Large intestine (tissue), 3 donors: Measurements from ENCODE around the gene MYO1H. TPM values are rescaled to one million over a fixed set of nuclear protein-coding genes. Genes with fewer than 3 reads are reported as not detected.

Source experiments
- DNase-seq, 2 donors: peaks; one replicate each; pipeline versions ENCODE4 v3.0.0 to v3.0.0-alpha.2; 2013
- H3K27ac ChIP-seq: one replicate; pipeline ENCODE4 v1.5.1; 2013; ENCODE audit warnings: low read length
- H3K27me3 ChIP-seq: 2 replicates; pipeline ENCODE4 v1.6.1; 2013; ENCODE audit warnings: low read length; ENCODE audit not compliant: control insufficient read depth, insufficient read depth
- H3K36me3 ChIP-seq: 2 replicates; pipeline ENCODE4 v1.6.1; 2013; ENCODE audit warnings: low read length; ENCODE audit not compliant: control insufficient read depth, insufficient read depth
- H3K4me1 ChIP-seq: one replicate; pipeline ENCODE4 v1.6.1; 2013; ENCODE audit warnings: low read length; ENCODE audit not compliant: control insufficient read depth, insufficient read depth
- H3K4me3 ChIP-seq: one replicate; pipeline ENCODE4 v1.5.1; 2013; ENCODE audit warnings: low read length
- H3K9me3 ChIP-seq: one replicate; pipeline ENCODE4 v1.6.1; 2013; ENCODE audit warnings: mild to moderate bottlenecking, low read depth, low read length, moderate library complexity; ENCODE audit not compliant: control insufficient read depth
- WGBS: methylation state at CpG from one replicate; pipeline ENCODE4 v1.1.5; 2013; ENCODE audit warnings: low lambda C conversion rate; ENCODE audit not compliant: insufficient coverage; 5-methylcytosine and 5-hydroxymethylcytosine counted together
- polyA plus RNA-seq: library from polyadenylated mRNA; unstranded; fragments of 120-200 nt; gene quantifications from one replicate; pipeline ENCODE4 v1.2.1, GENCODE V29; 2013

The MYO1H gene
- polyA plus RNA-seq, 1 donor: 1.0 TPM

DNA sequence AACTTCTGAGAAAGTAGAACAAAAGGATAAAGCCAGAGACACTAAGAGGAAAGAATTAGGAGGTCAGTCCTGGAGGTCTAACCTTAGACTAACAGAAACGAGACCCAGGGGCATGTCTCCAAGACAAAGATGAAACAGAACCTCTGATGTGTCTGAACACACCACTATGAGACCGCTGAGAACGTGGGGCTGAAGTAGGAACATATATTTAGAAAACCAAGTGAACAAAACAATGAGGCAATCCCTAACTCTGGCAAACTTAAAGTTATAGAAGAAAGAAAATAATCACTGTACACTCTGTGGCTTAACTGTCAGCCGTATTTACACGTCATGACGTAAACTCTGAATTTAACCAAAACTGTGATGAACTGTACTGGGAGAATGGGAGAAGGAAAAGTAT is 111.5 kb downstream of the MYO1H start:
- Histone ChIP-seq H3K27ac (peak overlapping the region; percentile 27), H3K9me3 (no peaks in the 10 kb centered on the region), H3K27me3 (no peaks in the 10 kb centered on the region), H3K4me3 (no peak overlapping the region), H3K4me1 (peaks cover 36% of the 10 kb centered on the region), H3K36me3 (peaks cover 52% of the 10 kb centered on the region)
- DNase-seq: no peak
- WGBS: 73% methylated on average over 4 of the region's 6 CpGs

DNA sequence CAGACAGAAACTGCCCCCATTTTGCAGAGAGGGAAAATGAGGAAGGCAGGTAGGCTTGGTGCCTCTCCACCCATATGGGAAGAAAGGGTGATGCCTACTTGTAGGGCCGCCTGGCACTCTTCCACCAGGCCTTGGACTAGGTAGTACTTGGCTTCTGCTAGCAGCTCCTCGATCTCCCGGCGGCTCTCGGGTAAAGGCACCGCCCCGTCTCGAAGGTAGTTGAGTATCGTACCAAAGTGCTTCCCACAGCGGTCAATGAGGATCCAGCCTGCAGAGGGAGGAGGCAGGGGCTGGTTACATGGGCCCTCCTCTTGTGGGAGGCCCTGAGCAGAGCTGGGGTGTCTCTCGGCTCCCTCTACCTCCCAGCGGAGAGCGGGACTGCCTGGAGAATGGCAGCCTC is 112.8 kb downstream of the MYO1H start:
- H3K9me3 ChIP-seq: no peaks in the 10 kb centered on the region
- H3K4me1 ChIP-seq: peaks cover 36% of the 10 kb centered on the region
- WGBS: no CpG with 5 or more reads among the region's 13 CpGs
- H3K36me3 ChIP-seq: peaks cover 48% of the 10 kb centered on the region
- H3K27me3 ChIP-seq: no peaks in the 10 kb centered on the region
- H3K27ac ChIP-seq: peak overlapping the region; percentile 84
- no peak overlapping the region for H3K4me3 ChIP-seq
- DNase-seq: no peak

DNA sequence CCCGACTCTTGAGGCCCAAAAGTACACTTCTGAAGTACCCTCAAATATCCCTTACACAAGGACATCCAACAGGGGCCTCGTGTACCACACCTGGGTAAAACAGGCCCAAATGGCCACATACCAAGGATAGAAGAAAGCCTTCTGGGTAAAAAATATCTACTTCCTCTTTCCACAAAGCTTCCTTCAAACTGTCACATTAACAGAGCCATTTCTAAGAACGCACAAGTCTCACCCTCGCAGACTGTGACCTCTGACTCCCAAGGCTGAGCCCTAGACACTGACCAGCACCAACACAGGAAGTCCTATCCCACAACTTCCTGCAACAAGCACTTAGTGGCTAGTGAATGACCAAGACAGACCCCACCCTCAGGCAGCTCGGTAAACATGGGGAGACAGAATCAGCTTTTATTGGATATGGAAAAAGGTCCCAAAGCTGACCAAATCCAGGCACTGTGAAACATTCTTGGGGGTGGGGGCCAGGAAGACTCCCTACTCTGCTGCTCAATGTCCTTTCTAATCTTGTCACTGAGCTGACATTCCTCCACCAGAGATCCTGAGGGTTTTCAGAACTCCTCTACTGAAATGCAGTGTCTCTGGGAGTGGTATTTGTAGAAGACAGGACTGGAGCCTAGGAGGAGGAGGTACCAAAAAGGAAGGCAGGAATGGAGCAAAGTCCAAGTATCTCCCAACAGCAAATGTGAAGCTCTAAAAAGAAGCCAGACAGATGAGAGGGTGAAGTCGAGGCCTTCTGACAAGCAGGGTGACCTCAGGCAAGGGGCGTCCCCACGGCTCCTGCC is 113.5 kb downstream of the MYO1H start:
- H3K36me3 ChIP-seq: peaks cover 48% of the 10 kb centered on the region
- H3K4me1 ChIP-seq: peaks cover 36% of the 10 kb centered on the region
- WGBS: no CpG with 5 or more reads among the region's 8 CpGs
- peak in 1 of 2 donors; percentile 40 for DNase-seq
- no peaks in the 10 kb centered on the region for H3K27me3 ChIP-seq
- peak overlapping the region; percentile 84 for H3K27ac ChIP-seq
- no peaks in the 10 kb centered on the region for H3K9me3 ChIP-seq
- no peak overlapping the region for H3K4me3 ChIP-seq

DNA sequence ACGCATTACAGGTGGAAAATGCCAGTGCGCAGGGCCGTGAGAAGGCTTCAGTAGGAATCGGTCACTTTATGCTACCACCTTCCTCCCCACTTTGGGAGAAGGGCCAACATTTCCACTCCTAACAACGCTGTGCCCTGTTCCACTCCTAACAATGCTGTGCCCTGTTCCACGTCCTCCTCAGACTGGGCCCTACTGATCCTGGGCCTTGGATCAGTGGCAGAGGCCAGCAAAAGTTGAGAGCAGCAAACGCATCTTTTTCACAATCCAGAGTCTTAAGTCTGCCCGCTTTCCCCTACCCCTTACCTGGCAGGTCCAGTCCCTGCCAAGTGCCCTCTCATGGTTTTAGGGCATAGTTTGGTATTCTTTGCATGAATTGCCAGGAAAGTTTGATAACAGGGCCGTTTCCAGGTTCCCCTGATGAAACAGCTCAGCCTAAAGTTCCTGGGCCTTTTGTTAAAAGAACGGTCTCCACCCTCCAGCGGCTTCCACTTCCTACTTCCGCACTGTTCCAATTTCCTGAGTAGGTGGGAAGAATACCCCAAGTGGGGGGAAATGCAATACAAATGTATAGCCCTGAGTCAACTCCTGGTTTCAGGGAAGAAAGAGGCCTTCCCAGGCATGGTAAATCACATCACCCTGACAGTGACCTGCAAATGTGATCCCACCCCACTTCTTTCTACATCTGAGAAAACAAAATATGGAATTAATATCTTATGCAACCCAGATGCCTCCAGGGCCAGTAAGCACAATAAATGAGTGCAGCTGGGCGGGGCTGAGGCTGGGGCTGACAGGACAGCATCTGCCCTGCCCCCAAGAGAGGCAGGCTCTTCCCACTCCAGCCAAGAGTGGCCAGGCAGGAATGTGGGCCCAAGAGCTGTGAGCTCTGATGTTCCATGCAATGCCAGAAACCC is 114.4 kb downstream of the MYO1H start:
- peak; percentile 41 to 63 for DNase-seq
- H3K4me3 ChIP-seq: no peak overlapping the region
- peaks cover 36% of the 10 kb centered on the region for H3K4me1 ChIP-seq
- H3K9me3 ChIP-seq: no peaks in the 10 kb centered on the region
- H3K27ac ChIP-seq: peak overlapping the region; percentile 84
- H3K36me3 ChIP-seq: peaks cover 48% of the 10 kb centered on the region
- H3K27me3 ChIP-seq: no peaks in the 10 kb centered on the region
- WGBS: no CpG with 5 or more reads among the region's 13 CpGs

DNA sequence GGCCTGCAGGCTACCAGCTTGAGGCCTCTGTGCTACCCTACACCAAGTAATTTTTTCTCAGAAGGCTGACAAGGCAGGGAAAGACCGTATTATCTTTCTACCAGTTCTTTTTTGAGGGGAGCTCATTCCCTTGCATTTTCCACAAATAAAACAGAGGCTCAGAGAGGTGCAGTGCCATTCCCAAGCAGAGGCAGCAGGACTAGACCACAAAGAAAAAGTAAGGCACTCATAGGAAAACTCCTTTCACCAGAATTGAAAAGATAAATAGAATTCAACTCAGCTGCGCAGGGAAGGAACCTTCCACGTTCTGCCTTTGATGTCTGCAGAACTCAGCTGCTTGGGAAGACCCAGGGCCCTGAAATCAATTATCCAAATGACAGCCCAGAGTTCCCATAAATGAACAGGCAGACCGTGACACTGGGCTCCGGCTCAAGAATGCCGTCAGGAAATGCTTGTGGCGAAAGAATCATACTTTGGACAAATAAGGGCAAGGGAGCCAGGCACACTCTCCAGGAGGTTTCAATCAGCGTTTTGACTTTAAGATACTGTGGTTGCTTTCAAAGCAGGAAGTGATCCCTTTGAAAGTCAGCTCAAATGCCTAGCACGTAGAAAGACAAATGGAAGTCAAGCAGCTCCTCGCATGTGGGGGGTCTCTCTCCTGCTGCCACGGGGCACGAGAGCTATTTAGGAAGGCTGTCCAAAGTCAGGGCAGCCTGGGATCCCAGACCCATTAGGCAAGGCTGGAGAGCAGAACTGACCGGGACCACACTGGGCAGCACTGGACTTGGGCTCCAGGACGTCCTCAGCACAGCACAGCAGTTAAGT is 115.4 kb downstream of the MYO1H start:
- Histone ChIP-seq H3K9me3 (no peaks in the 10 kb centered on the region), H3K36me3 (peaks cover 42% of the 10 kb centered on the region), H3K27ac (peak overlapping the region; percentile 84), H3K4me1 (peaks cover 36% of the 10 kb centered on the region), H3K4me3 (no peak overlapping the region), H3K27me3 (no peaks in the 10 kb centered on the region)
- 83% methylated on average over 1 of the region's 14 CpGs for WGBS
- DNase-seq: peak; percentile 60 to 73

DNA sequence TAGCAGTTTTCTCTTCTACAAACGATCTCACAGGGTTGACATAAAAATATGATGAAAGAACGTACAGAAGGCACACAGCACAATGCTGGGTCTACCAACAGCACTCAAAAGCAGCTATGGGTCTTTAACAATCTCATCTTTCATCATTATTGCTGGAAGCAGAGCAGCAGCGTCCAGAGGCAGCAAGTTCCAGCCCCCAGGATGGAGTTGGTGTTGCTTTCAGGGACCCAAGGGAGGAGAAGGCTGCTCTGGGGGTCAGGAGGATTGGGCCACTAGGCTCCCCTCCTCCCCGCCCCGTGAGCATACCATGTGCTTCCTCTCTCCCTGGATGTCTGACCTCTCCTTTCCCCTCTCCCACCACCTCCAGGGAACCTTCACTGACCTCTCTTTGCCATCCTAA is 116.1 kb downstream of the MYO1H start:
- Histone ChIP-seq H3K36me3 (peaks cover 36% of the 10 kb centered on the region), H3K9me3 (no peaks in the 10 kb centered on the region), H3K4me1 (peaks cover 36% of the 10 kb centered on the region), H3K27ac (peak overlapping the region; percentile 84), H3K27me3 (no peaks in the 10 kb centered on the region), H3K4me3 (no peak overlapping the region)
- WGBS: no CpG with 5 or more reads among the region's 5 CpGs
- no peak for DNase-seq

DNA sequence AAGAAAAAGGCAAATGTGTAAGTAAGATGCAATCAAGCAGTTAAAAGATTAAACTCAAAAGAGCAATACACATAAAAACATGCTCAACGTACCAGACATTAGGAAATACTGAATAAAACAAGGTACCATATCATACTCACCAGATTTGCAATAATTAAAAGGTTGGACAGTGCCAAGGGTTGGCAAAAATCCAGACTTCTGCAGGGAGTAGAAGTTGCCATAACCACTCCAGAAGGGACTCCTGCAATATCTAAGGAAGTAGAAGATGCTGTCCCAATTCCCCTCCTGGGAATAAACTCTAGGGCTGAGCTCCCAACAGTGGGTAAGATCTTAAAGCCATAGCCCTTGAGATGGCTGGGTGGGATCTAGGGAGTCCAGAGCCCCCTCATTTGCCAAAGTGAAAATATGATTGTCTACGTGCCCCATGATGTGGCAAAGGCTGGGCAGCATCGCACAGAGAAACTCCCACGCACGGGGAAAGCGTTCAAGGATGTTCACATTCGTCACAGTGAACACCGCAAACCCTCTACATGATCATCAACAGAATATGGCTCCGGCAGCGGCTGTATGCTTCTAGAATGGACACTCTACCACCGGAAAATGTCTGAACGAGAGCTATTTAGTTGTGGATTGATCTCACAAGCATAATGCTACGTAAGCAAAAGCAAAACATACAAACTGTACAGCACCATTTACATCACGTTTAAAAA is 117.1 kb downstream of the MYO1H start:
- DNase-seq: no peak
- 87% methylated on average over 4 of the region's 14 CpGs for WGBS
- Histone ChIP-seq H3K4me1 (peaks cover 36% of the 10 kb centered on the region), H3K27me3 (no peaks in the 10 kb centered on the region), H3K27ac (peak overlapping the region; percentile 84), H3K4me3 (no peak overlapping the region), H3K36me3 (peaks cover 45% of the 10 kb centered on the region), H3K9me3 (no peaks in the 10 kb centered on the region)

DNA sequence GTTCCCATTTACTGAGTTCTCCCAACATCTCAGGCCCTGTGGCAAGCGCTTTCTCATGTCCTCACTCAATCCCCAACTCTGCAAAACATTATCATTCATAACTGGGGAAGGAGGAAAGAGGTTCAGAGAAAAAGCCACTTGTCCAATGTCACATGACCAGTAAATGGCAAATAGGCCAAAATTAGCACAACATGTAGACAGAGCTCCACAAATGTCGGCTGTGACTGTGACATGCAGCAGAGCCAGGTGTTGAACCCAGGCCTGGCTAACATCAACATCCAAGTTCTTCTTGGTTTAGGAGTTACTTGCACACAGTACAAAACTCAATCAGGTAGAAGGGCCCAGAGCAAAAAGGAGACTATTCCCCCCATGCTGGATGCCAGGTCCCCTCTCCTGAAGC is 118.6 kb downstream of the MYO1H start:
- no peak for DNase-seq
- H3K4me3 ChIP-seq: no peak overlapping the region
- H3K27me3 ChIP-seq: no peaks in the 10 kb centered on the region
- no peaks in the 10 kb centered on the region for H3K9me3 ChIP-seq
- WGBS: no CpG with 5 or more reads among the region's 2 CpGs
- H3K27ac ChIP-seq: no peak overlapping the region
- H3K36me3 ChIP-seq: peaks cover 46% of the 10 kb centered on the region
- peaks cover 23% of the 10 kb centered on the region for H3K4me1 ChIP-seq

DNA sequence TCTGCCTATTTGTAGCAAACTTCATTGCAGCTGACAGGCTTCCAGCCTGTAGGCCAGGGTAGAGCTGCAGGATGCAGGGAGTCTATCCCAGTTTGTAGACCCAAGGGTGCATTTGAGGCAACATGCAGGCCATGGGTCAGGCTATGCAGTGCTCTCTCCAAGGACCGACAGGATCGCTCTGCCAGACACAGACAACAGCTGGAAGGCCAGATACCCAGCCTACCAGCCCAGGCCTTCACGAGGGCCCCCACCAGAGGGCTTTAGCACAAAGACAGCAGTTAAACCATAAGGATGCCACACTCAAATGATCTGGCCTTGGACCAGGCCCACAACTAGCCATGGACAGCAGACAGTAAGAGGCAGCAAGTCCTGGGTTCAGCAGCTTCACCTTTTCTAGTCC is 119.1 kb downstream of the MYO1H start:
- Histone ChIP-seq H3K4me3 (no peak overlapping the region), H3K36me3 (peaks cover 46% of the 10 kb centered on the region), H3K4me1 (peaks cover 18% of the 10 kb centered on the region), H3K27me3 (no peaks in the 10 kb centered on the region), H3K27ac (no peak overlapping the region), H3K9me3 (no peaks in the 10 kb centered on the region)
- DNase-seq: no peak
- WGBS: no CpG with 5 or more reads among the region's 3 CpGs
